T-helper 2 cell treated with Interferon-gamma antibody and Interleukin-4, amounts not matched to agents 5 μg/mL and 100 μg/mL, for 36 hours (primary cell): ENCODE data around the gene MYO5A.
"Not testable (repeated sequence)": the region's sequence is repeated elsewhere in the genome, so short reads cannot be mapped to it uniquely, and the experiment has no call there.

Experiments
- DNase-seq: peaks from one replicate; pipeline ENCODE4 v3.0.0; 2021; ENCODE audit warnings: low spot score
- H3K27ac Mint-ChIP-seq: one replicate; pipeline ENCODE4 v1.8.0; 2021; ENCODE audit warnings: mild to moderate bottlenecking, mixed read lengths
- H3K27me3 Mint-ChIP-seq: one replicate; pipeline ENCODE4 v1.8.0; 2021; ENCODE audit warnings: low read depth, mixed read lengths
- H3K36me3 Mint-ChIP-seq: one replicate; pipeline ENCODE4 v1.8.0; 2021; ENCODE audit warnings: low read depth, mixed read lengths
- H3K4me1 Mint-ChIP-seq: one replicate; pipeline ENCODE4 v1.8.0; 2021; ENCODE audit warnings: low read depth, mixed read lengths
- H3K4me3 Mint-ChIP-seq: one replicate; pipeline ENCODE4 v1.8.0; 2022; ENCODE audit warnings: mild to moderate bottlenecking, moderate library complexity, mixed read lengths
- H3K9me3 Mint-ChIP-seq: one replicate; pipeline ENCODE4 v1.8.0; 2021; ENCODE audit warnings: mixed read lengths

The MYO5A gene

GRCh38 chr15:52448011-52448890, 80.4 kb downstream of the MYO5A start:
- peaks cover 3% of the 10 kb centered on the region for H3K4me1 Mint-ChIP-seq
- no peaks in the 10 kb centered on the region for H3K27me3 Mint-ChIP-seq
- H3K9me3 Mint-ChIP-seq, result no peaks in the 10 kb centered on the region
- DNase-seq, result no peak
- H3K36me3 Mint-ChIP-seq, result peaks cover 4% of the 10 kb centered on the region
- H3K4me3 Mint-ChIP-seq, result no peak overlapping the region
- no peak overlapping the region for H3K27ac Mint-ChIP-seq

DNA sequence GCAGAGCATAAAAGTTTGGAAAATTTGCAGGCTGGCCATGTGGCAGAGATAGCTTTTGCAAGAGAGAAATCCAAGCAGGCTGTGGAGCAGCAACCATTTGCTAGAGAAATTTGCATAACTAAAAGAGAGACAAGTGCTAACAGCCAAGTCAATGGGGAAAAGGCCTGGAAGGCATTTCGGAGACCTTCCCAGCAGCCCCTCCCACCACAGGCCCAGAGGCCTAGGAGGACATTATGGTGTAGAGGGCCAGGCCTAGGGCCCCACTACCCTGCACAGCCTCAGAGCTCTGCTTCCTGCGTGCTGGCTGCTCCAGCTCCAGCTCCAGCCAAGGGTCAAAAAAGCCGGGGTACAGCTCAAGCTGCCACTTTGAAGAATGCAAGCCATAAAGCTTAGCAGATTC, 82.7 kb downstream of the MYO5A start:
- no peaks in the 10 kb centered on the region for H3K9me3 Mint-ChIP-seq
- no peak overlapping the region for H3K4me3 Mint-ChIP-seq
- no peak for DNase-seq
- peaks cover 5% of the 10 kb centered on the region for H3K4me1 Mint-ChIP-seq
- H3K36me3 Mint-ChIP-seq, result no peaks in the 10 kb centered on the region
- H3K27me3 Mint-ChIP-seq, result no peaks in the 10 kb centered on the region
- H3K27ac Mint-ChIP-seq, result no peak overlapping the region

- H3K27ac Mint-ChIP-seq, result no peak overlapping the region
- H3K4me3 Mint-ChIP-seq, result no peak overlapping the region
- no peak for DNase-seq
- no peaks in the 10 kb centered on the region for H3K36me3 Mint-ChIP-seq
- H3K9me3 Mint-ChIP-seq, result no peaks in the 10 kb centered on the region
- no peaks in the 10 kb centered on the region for H3K27me3 Mint-ChIP-seq
- peaks cover 5% of the 10 kb centered on the region for H3K4me1 Mint-ChIP-seq
Observed at GRCh38 chr15:52445553-52445952, 83.1 kb downstream of the MYO5A start.

DNA sequence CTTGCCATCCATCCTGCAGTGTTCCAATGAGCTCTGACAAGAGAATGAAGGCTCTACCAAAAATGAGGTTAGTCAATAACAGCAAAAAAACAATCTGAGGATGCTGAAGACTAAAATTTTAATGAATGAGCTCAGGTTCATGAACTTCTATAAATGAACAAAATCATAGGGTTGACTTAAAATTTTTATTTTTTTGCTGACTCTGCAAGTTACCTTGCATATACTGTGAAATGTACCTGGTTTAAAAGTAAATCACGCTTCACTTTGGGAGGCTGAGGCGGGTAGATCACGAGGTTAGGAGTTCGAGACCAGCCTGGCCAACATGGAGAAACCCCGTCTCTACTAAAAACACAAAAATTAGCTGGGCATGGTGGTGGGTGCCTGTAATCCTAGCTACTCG, 85.5 kb downstream of the MYO5A start:
- H3K4me3 Mint-ChIP-seq, H3K27me3 Mint-ChIP-seq, H3K27ac Mint-ChIP-seq, H3K36me3 Mint-ChIP-seq, DNase-seq, H3K9me3 Mint-ChIP-seq: not testable (repeated sequence)
- H3K4me1 Mint-ChIP-seq, result peaks cover 11% of the 10 kb centered on the region

DNA sequence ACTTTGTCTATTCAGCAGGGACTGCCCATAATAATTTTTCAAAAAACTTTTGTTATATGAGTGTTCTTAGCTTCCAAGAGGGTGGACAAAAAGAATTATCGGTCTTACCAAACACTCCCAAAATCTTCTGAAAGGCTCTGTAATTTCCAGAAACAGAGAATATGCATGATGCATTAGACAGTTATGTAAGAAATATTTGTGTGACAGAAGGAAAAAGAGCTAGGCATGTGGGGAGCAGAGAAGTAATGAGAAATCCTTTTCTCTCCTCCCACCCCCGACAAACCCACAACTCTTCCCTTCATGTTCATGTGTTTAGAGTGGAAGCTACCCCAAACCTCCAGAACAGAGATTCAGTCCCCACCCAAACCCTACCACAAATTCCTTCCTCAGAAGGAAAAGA, 86.8 kb downstream of the MYO5A start:
- H3K27me3 Mint-ChIP-seq, result no peaks in the 10 kb centered on the region
- DNase-seq, result no peak
- no peak overlapping the region for H3K27ac Mint-ChIP-seq
- peaks cover 13% of the 10 kb centered on the region for H3K4me1 Mint-ChIP-seq
- H3K4me3 Mint-ChIP-seq, result no peak overlapping the region
- H3K9me3 Mint-ChIP-seq, result no peaks in the 10 kb centered on the region
- no peaks in the 10 kb centered on the region for H3K36me3 Mint-ChIP-seq

- Mint-ChIP-seq H3K36me3 (no peaks in the 10 kb centered on the region), H3K27me3 (no peaks in the 10 kb centered on the region), H3K4me3 (no peak overlapping the region), H3K9me3 (no peaks in the 10 kb centered on the region), H3K27ac (no peak overlapping the region), H3K4me1 (peaks cover 12% of the 10 kb centered on the region)
- no peak for DNase-seq
Observed at GRCh38 chr15:52440946-52441345, 87.7 kb downstream of the MYO5A start.

DNA sequence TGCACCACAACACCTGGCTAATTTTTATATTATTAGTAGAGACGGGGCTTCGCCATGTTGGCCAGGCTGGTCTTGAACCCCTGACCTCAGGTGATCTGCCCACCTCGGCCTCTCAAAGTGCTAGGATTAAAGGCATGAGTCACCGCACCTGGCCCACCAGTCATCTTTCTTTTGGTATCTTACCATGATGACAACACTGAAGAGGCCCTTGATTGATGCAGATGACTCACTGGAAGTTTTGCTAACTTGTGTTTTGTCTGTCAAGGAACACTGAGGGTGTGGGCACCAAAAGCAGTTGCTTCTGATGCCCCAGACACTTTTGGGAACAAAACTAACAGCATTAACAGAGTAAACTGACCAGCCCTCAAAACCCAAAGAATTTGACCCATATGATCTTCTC, 88.3 kb downstream of the MYO5A start:
- no peak for DNase-seq
- Mint-ChIP-seq H3K4me3 (no peak overlapping the region), H3K36me3 (no peaks in the 10 kb centered on the region), H3K27me3 (no peaks in the 10 kb centered on the region), H3K4me1 (peaks cover 12% of the 10 kb centered on the region), H3K27ac (no peak overlapping the region), H3K9me3 (no peaks in the 10 kb centered on the region)

GRCh38 chr15:52439470-52439869, 89.2 kb downstream of the MYO5A start:
- no peak overlapping the region for H3K27ac Mint-ChIP-seq
- H3K36me3 Mint-ChIP-seq, result no peaks in the 10 kb centered on the region
- no peaks in the 10 kb centered on the region for H3K27me3 Mint-ChIP-seq
- DNase-seq, result no peak
- H3K4me1 Mint-ChIP-seq, result peaks cover 12% of the 10 kb centered on the region
- no peaks in the 10 kb centered on the region for H3K9me3 Mint-ChIP-seq
- H3K4me3 Mint-ChIP-seq, result no peak overlapping the region

DNA sequence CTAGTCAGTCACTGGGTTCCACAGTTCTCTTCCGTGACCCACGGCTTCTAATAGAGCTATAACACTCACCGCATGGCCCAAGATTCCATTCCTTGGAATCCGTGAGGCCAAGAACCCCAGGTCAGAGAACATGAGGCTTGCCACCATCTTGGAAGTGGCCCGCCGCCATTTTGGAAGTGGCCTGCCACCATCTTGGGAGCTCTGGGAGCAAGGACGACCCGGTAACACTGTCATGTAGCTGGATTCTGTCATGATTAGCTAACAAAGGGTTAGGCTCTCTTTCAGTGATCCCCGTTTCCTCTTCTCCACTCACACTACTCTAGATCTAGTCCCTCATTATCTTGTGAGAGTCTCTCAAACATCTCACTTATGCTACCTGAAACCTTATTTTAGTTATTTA, 89.6 kb downstream of the MYO5A start:
- not testable (repeated sequence) for H3K36me3 Mint-ChIP-seq, H3K27ac Mint-ChIP-seq, H3K27me3 Mint-ChIP-seq, H3K9me3 Mint-ChIP-seq, DNase-seq, H3K4me3 Mint-ChIP-seq
- H3K4me1 Mint-ChIP-seq, result peaks cover 12% of the 10 kb centered on the region

- DNase-seq, result no peak
- Mint-ChIP-seq H3K4me3 (no peak overlapping the region), H3K9me3 (no peaks in the 10 kb centered on the region), H3K27me3 (no peaks in the 10 kb centered on the region), H3K4me1 (peaks cover 12% of the 10 kb centered on the region), H3K27ac (no peak overlapping the region), H3K36me3 (no peaks in the 10 kb centered on the region)
Observed at GRCh38 chr15:52438047-52438446, 90.6 kb downstream of the MYO5A start.

- H3K9me3 Mint-ChIP-seq, result no peaks in the 10 kb centered on the region
- H3K4me1 Mint-ChIP-seq, result peaks cover 15% of the 10 kb centered on the region
- no peaks in the 10 kb centered on the region for H3K27me3 Mint-ChIP-seq
Observed at GRCh38 chr15:52437646-52438045, 91.0 kb downstream of the MYO5A start.

DNA sequence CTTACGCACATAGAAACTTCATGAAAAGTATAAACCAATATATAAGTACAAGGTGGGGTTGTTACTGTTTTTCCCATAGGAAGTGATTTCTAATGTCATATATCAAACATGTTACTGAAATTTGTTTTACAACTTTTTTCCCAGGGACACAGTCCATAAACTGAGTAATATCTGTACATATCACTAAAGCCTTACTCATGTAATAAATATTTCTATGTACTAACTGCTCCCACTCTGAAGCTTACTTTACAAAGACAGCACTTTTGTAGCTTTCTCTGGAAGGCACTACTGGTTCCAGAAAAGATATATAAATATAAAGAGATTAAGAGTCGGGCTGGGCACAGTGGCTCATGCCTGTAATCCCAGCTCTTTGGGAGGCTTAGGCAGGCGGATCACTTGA, 91.7 kb downstream of the MYO5A start:
- peaks cover 16% of the 10 kb centered on the region for H3K4me1 Mint-ChIP-seq
- peaks cover 3% of the 10 kb centered on the region for H3K36me3 Mint-ChIP-seq
- H3K9me3 Mint-ChIP-seq, result no peaks in the 10 kb centered on the region
- no peaks in the 10 kb centered on the region for H3K27me3 Mint-ChIP-seq
- DNase-seq, result no peak
- no peak overlapping the region for H3K4me3 Mint-ChIP-seq
- H3K27ac Mint-ChIP-seq, result no peak overlapping the region

More at GRCh38 chr15:52437646-52438045, 91.0 kb downstream of the MYO5A start:
- H3K27ac Mint-ChIP-seq, result no peak overlapping the region
- H3K4me3 Mint-ChIP-seq, result no peak overlapping the region
- H3K36me3 Mint-ChIP-seq, result peaks cover 2% of the 10 kb centered on the region
- DNase-seq, result no peak

- DNase-seq, result no peak
- peaks cover 16% of the 10 kb centered on the region for H3K4me1 Mint-ChIP-seq
- H3K27me3 Mint-ChIP-seq, result no peaks in the 10 kb centered on the region
- peaks cover 3% of the 10 kb centered on the region for H3K36me3 Mint-ChIP-seq
- H3K4me3 Mint-ChIP-seq, result no peak overlapping the region
- H3K9me3 Mint-ChIP-seq, result no peaks in the 10 kb centered on the region
- no peak overlapping the region for H3K27ac Mint-ChIP-seq
Observed at GRCh38 chr15:52434885-52435284, 93.8 kb downstream of the MYO5A start.

GRCh38 chr15:52428297-52428696, 100.4 kb downstream of the MYO5A start:
- Mint-ChIP-seq H3K36me3 (peaks cover 8% of the 10 kb centered on the region), H3K27me3 (no peaks in the 10 kb centered on the region), H3K4me1 (peaks cover 6% of the 10 kb centered on the region), H3K9me3 (no peaks in the 10 kb centered on the region), H3K4me3 (no peak overlapping the region), H3K27ac (no peak overlapping the region)
- no peak for DNase-seq

GRCh38 chr15:52427804-52428203, 100.9 kb downstream of the MYO5A start:
- peaks cover 5% of the 10 kb centered on the region for H3K4me1 Mint-ChIP-seq
- H3K27me3 Mint-ChIP-seq, result no peaks in the 10 kb centered on the region
- no peaks in the 10 kb centered on the region for H3K9me3 Mint-ChIP-seq
- DNase-seq, result no peak
- H3K4me3 Mint-ChIP-seq, result no peak overlapping the region
- no peak overlapping the region for H3K27ac Mint-ChIP-seq
- peaks cover 8% of the 10 kb centered on the region for H3K36me3 Mint-ChIP-seq
